GM21529 (cell line): Measurements from ENCODE around the gene PIH1D2.
"Not testable (repeated sequence)": the region's sequence is repeated elsewhere in the genome, so short reads cannot be mapped to it uniquely, and the experiment has no call there.

Experiments used
- ATAC-seq: cut with Tn5 transposase; IDR thresholded peaks from one replicate; pipeline ENCODE4 v1.9.1; 2021; ENCODE audit not compliant: unreplicated experiment

The PIH1D2 gene

GRCh38 chr11:112073941-112074811 is at the start of gene PIH1D2, which contains the start of gene NKAPD1:
PIH1D2 (minus strand) TSS chr11:112074017; CDS start chr11:112073174, 843 bp downstream.
NKAPD1 (plus strand) TSS chr11:112074299; CDS start chr11:112075575, 1,276 bp downstream.
- peak; percentile 84 for ATAC-seq

DNA sequence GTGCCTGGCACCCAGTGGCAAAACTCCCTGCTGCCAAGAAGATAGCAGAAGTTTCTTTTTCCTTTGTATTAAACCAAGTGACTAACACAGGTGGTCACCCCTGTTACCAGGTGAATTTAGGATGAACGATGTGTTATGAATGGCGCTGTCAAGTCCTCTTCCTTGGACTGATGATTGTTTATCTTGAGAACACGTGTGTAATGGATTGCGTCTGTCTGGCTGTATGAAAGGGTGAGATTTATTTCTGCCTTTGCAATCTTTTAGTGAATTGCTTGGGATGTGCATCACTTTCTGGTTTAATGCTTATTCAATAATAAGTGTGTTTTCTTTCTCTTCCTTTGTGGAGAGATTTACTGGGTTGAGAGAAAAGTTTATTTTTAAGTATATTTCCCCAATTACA is 49.3 kb upstream of the PIH1D2 start:
- ATAC-seq: no peak

GRCh38 chr11:112121981-112122615 is 48.3 kb upstream of the PIH1D2 start:
- no peak for ATAC-seq

DNA sequence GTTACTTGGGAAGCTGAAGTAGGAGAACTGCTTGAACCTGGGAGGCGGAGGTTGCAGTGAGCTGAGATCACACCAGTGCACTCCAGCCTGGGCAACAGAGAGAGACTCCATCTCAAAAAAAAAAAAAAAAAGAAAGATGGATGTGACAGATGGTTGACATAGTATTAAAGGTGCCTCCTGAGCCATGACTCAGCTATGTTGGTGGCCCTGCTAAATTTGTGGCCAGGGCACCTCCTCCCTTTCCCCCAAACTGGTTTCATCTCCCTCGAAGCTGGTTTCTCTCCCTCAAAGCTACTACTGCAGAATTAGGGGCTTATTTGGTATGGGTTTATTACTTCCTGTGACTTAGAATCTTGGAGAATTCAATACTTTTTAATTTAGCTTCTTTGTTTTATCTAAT is 44.4 kb upstream of the PIH1D2 start:
- no peak for ATAC-seq

DNA sequence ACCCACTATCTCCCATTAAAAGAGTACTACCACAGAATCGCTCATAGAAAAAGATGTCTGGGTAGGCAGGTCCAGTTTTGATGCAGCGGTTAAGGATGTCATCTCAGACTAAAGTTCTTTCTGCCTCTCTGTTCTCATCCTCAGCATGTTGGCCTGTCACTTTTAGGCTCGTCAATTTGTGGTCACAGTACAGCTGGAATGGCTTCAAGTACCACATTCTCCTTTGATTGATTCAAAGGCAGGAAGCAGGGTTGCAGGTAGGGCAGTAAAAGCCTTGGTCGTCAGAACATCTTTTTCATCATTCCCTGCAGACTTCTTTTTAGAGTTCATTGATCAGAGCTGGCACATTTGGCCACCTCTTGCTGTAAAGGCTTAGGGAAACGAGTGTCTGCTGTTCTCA is 41.6 kb upstream of the PIH1D2 start:
- no peak for ATAC-seq

DNA sequence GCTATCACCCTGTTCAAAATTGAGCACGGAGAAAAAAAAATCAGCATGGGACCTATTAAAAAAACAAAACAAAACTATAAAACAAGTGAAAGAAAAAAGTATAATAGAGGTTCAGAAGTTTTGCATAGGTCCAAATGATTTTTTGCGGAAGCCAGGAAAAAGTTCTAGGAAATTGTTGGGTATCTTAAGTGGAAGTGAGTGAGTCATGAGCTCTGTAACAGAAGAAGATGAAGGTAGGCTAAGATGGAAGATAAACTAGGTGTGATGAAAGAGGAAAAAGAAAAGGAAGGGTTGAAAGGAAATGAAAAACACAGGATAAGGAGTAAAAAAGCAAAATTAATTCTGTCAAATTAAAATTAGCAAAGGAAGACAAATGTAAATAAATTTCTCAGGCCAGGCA is 40.6 kb upstream of the PIH1D2 start:
- ATAC-seq: no peak

DNA sequence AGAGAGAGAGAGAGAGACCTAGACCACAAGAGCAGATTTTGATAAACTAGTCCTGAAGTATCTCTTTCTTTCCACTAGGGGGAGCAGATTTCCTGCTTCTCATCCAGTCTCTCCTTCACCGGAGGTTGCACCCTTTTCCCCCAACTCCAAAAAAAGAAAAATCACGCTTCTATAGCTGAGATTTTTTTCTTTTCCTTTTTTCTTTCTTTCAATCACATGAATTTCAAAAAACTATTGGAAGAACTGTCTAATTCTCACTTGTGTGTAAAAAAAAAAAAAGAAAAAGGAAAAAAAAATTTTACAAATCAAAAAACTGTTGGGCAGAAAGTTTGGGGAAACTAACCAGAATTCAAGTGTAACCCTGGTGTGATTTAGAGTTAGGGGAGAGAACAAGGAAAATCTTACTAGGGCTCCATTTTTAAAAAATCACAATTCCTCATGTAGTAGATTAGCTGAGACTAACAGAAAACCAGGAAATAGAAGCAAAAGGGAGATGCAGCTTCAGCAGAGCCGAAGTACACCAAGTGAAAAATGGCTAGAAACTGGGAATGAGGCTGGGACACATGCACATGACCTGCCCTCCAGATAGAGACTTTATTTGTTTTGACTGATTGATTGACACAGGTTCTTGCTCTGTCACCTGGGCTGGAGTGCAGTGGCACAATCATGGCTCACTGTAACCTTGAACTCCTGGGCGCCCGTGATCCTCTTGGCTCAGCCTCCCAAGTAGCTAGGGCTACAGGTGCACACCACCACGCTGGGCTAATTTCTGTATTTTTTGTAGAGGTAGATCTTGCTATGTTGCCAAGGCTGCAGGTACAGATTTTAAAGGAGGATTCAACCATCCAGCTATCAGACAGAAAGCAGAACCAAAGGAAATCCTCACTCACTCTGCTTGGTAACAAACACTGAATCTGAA is 40.0 kb upstream of the PIH1D2 start:
- ATAC-seq: peak; percentile 70

DNA sequence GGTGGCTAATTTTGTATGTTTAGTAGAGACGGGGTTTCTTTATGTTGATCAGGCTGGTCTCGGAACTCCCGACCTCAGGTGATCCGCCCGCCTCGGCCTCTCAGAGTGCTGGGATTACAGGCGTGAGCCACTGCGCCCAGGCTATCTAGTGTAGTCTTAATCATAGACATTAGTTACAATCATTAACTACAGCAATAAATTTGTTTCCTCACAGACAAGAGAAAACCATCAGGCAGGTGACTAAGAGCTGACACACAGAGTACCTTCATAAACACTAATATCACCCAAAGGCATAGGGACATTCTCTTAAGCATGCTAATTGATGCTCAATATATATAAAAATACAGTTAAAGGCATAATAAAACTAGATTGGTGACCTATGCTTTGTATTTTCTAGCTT is 32.3 kb upstream of the PIH1D2 start:
- ATAC-seq: no peak

DNA sequence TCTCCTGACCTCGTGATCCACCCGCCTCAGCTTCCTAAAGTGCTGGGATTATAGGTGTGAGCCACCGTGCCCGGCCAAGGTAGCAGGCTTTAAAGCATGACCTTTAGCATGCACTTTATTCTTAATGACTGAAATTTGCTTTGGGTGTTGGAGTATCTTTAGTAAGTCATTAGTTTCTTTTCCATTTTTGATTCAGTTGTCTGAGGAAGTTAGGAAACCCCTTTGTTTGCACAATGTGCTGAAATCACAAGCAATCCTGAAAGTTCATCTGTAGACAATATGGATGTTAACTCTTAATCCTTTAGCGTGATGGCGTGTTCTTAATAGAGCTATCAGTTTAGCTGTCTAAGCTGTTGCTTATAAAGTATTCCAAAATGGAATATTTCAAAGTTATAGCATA is 29.6 kb upstream of the PIH1D2 start:
- ATAC-seq: no peak

DNA sequence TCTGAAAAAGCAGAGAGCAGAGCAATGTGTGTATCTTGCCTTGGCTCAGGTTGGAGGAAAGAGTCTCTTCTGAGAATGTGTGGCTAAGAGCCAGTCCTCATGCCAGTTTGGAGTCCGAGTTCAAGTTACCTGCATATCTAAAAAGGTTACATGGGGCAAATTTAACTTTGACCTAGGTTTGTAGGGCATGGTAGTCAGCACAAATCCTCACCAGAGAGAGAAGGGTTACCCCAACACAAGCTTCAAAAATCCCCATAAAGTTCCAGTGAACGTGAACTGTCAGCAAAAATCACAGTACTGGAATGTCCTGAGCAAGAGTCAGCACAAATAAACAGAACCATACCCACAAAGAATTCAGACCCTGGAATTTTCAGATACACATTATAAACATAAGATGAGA is 26.6 kb upstream of the PIH1D2 start:
- no peak for ATAC-seq

DNA sequence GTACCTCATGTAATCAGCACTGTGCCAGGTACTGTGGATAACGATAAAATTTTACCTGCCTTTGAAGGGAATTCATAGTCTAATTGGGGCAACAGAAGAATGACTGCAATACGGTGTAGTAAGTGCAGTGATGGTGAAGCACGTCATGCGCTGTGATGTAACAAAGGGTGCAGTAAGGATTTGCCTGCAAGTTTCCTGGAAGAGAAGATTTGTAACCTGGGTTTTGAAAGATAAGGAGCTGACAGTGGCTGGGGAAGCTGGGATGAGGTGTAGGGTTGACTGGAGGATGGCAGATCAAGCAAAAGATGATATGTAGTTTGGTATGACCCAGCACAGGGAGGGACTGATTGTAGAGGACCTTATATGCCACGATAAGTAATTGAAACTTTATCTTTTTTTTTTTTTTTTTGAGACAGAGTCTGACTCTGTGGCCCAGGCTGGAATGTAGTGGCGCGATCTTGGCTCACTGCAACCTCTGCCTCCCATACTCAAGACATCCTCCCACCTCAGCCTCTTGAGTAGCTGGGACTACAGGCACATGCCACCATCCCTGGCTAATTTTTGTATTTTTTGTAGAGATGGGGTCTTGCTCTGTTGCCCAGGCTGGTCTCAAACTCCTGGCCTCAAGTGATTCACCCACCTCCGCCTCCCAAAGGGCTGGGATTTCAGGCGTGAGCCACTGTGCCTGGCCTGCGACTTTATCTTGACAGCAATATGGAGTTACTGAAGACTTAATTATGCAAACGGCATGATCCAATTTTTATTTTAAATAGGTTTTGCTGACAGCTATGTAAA is 24.1 kb upstream of the PIH1D2 start:
- no peak for ATAC-seq

DNA sequence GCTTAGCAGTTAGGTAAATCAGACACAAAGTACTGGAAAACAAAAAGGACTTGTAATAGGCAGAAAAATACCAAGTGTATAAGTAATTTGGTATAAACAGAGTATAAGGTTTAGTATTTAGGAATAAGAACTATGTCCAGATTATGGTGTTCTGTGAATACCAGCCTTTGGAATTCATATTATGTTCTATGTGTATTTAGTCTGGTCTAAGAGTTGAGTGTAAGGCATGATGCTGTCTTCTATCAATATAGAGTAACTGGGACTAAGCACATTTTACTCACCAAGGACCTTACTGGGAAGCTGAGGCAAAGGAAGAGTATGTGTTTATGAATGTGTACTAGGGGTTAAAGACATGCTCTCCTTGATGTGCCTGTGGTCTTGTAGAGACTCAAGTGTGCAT is 22.4 kb upstream of the PIH1D2 start:
- ATAC-seq: no peak

GRCh38 chr11:112095302-112095701 is 21.5 kb upstream of the PIH1D2 start:
- ATAC-seq: not testable (repeated sequence)

DNA sequence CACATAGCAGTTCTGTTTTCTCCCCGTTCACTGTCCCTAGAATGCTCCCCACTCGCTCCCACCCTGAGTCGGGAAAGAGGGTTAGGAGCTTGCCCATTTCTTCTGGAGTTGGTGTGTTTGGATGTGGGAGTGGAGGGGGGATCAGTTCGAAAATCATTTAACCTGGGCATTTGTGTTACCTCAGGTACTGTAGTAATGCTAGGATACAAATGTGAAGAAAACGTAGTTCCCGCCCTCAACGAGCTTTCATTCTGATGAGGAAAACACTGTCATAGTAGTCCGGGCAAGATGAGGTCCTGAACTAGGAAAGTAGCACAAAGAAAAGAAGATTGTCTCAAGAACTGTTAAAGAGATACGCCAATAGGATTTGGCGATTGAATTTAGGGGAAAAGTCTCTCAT is 13.4 kb upstream of the PIH1D2 start:
- no peak for ATAC-seq

- ATAC-seq: peak; percentile 87
These were observed 12.8 kb upstream of the PIH1D2 start, which contains the start of the genes SDHD and TIMM8B for GRCh38 chr11:112086422-112087191. SDHD (plus strand) TSS chr11:112086873; CDS start chr11:112086908, 35 bp downstream. TIMM8B (minus strand) TSS chr11:112086756; CDS start chr11:112086723, 33 bp downstream.

DNA sequence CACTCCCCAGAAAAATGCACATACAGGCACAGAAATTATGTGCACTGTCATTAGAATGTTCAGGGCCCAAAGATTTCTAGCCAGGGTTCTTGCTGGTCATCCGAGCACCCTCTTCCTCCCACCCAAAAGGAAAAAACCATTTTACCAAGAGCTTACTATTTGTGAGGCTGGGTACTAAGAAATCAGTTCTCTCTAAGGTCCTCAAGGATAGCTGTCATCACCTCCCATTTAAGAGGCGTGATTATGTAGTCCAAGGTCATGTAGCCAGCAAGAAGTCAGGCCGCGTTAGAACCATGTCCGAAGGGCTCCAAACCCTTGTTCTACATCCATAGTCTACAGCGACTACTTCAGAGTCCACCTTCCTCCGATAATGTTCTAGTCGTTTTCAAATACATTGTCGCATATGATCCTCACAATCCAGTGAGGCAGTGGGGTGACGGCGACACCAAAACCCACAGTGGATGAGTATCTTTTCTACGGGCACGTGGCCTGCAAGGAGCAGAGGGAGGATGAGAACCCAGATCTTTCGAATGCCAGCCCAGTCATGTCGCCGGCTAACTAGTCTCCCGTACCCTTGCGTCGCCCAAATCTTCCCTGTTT is 12.1 kb upstream of the PIH1D2 start:
- ATAC-seq: peak; percentile 38

DNA sequence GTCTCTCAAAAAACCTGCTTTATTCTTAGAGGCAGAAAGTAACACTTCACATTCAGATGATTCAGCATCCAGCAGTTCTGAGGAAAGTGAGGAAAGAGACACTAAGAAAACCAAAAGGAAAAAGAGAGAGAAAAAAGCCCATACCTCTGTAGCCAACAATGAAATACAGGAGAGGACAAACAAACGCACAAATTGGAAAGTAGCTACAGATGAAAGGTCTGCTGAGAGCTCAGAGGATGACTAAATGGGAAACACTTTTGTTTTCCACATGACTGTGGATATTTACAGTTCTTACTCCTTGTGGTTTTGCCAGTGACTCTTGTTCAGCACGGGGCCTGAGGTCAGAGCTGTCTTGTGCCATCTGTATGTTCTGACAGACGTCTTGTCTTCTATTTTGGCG is 8.9 kb upstream of the PIH1D2 start:
- no peak for ATAC-seq

GRCh38 chr11:112062923-112063322 is 10.9 kb downstream of the PIH1D2 start:
- no peak for ATAC-seq

DNA sequence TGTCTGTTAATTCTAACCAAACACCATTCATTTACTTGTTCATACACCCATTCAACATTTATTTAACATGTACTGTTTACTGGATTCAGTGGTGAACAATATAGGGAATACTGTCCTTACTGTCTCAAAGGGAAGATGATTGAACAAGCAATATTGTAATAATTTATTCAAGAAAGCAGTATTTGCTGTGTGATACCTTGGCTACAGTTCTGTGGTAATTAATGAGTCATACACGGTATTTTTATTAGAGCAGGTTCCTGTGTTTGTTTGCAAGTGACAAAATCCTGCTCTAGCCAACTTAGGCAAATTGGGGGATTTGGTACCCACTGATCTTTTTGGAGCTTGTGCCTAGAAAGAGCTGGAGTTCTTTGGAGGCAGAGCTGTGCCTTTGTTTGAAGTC is 15.7 kb downstream of the PIH1D2 start:
- ATAC-seq: no peak
